ENCODE measurements around the gene CX3CR1.

DNA sequence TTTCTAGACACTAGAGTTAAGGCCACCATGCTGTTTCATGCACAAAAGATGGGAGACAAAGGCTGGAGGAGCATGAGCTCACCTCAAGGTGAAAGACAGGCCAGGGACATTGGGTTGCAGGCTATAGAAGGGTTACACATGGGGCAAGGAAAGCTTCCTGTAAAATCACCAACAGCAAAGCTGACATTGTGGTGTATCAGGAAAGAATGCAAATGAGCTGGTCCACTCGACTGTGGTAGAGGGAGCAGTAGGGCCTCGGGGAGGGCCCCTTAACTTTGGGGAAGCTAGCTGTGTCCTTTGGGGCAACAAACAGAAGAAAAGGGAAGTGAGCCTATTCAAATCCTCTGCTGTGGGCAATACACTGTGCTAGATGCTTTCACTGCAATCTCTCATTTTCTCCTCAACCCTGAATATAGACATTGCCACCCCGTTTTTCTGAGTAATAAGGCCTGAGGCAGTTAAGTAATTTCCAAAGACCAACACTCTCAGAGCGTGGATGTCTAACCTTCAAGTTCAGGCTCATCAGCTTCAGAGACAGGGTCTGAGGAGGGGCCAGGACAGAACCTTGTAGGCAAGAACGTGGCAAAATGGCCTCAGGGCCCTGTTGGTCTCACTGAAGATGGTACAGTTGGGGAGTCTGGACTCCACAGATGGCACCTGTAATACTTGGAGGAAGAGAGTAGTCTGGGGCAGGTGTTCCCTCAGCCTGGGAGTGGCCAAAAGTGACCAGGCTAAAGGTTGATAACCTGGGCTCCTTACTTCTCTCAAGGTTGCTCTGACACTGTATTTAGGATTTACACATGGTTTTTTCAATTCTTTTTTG is 24.1 kb downstream of the CX3CR1 start:
- TF ChIP-seq, protein P1, sequence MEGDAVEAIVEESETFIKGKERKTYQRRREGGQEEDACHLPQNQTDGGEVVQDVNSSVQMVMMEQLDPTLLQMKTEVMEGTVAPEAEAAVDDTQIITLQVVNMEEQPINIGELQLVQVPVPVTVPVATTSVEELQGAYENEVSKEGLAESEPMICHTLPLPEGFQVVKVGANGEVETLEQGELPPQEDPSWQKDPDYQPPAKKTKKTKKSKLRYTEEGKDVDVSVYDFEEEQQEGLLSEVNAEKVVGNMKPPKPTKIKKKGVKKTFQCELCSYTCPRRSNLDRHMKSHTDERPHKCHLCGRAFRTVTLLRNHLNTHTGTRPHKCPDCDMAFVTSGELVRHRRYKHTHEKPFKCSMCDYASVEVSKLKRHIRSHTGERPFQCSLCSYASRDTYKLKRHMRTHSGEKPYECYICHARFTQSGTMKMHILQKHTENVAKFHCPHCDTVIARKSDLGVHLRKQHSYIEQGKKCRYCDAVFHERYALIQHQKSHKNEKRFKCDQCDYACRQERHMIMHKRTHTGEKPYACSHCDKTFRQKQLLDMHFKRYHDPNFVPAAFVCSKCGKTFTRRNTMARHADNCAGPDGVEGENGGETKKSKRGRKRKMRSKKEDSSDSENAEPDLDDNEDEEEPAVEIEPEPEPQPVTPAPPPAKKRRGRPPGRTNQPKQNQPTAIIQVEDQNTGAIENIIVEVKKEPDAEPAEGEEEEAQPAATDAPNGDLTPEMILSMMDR (IDR thresholded peaks at IDR 0.05 in 4 of 5, conservative IDR thresholded peaks at IDR 0.05 in 1 of 5): no peak
- no peak for TF ChIP-seq POLR2A (IDR thresholded peaks at IDR 0.05)
